KMS-11 (cell line): ENCODE data around the gene P2RX3.

Experiments used
- H2AFZ ChIP-seq: fragments of 200-600 bp; sonication (generic); 2 replicates; pipeline ENCODE4 v1.6.1; 2016; ENCODE audit warnings: antibody characterized with exemption, mixed run types, low read depth
- H3K27ac ChIP-seq: fragments of 200-600 bp; sonication (generic); 2 replicates; pipeline ENCODE4 v1.6.1; 2016; ENCODE audit warnings: mild to moderate bottlenecking, mixed run types
- H3K27me3 ChIP-seq: fragments of 200-600 bp; sonication (generic); 2 replicates; pipeline ENCODE4 v1.6.1; 2017; ENCODE audit warnings: mild to moderate bottlenecking, low read depth, mixed run types, moderate library complexity; ENCODE audit not compliant: insufficient read depth
- H3K36me3 ChIP-seq: fragments of 200-600 bp; sonication (generic); 2 replicates; pipeline ENCODE4 v1.6.1; 2017; ENCODE audit warnings: mild to moderate bottlenecking, mixed run types; ENCODE audit not compliant: insufficient read depth
- H3K4me1 ChIP-seq: fragments of 200-600 bp; sonication (generic); 2 replicates; pipeline ENCODE4 v1.6.1; 2016; ENCODE audit warnings: mild to moderate bottlenecking, low read depth, mixed run types; ENCODE audit not compliant: poor library complexity, severe bottlenecking
- H3K4me2 ChIP-seq: fragments of 200-600 bp; sonication (generic); 2 replicates; pipeline ENCODE4 v1.7.0; 2016; ENCODE audit warnings: mild to moderate bottlenecking, mixed run types
- H3K4me3 ChIP-seq: fragments of 200-600 bp; sonication (generic); IDR thresholded peaks from 2 replicates; pipeline ENCODE4 v1.6.1; 2017; ENCODE audit warnings: low read depth, low read length, mixed read lengths; ENCODE audit not compliant: insufficient read depth
- H3K79me2 ChIP-seq: fragments of 200-600 bp; sonication (generic); 2 replicates; pipeline ENCODE4 v1.6.1; 2016; ENCODE audit warnings: low read depth, mixed run types; ENCODE audit not compliant: insufficient read depth
- H3K9ac ChIP-seq: fragments of 200-600 bp; sonication (generic); 2 replicates; pipeline ENCODE4 v1.6.1; 2016; ENCODE audit warnings: mild to moderate bottlenecking, mixed run types
- H4K20me1 ChIP-seq: fragments of 200-600 bp; sonication (generic); 2 replicates; pipeline ENCODE4 v1.6.1; 2016; ENCODE audit warnings: mild to moderate bottlenecking, mixed run types; ENCODE audit not compliant: insufficient read depth
- CTCF ChIP-seq: fragments of 200-600 bp; sonication (generic); conservative IDR thresholded peaks from 2 replicates; pipeline ENCODE4 v1.6.1; 2017; ENCODE audit warnings: low read depth, mild to moderate bottlenecking, antibody characterized with exemption, low read length, moderate library complexity, mixed read lengths

The P2RX3 gene

DNA sequence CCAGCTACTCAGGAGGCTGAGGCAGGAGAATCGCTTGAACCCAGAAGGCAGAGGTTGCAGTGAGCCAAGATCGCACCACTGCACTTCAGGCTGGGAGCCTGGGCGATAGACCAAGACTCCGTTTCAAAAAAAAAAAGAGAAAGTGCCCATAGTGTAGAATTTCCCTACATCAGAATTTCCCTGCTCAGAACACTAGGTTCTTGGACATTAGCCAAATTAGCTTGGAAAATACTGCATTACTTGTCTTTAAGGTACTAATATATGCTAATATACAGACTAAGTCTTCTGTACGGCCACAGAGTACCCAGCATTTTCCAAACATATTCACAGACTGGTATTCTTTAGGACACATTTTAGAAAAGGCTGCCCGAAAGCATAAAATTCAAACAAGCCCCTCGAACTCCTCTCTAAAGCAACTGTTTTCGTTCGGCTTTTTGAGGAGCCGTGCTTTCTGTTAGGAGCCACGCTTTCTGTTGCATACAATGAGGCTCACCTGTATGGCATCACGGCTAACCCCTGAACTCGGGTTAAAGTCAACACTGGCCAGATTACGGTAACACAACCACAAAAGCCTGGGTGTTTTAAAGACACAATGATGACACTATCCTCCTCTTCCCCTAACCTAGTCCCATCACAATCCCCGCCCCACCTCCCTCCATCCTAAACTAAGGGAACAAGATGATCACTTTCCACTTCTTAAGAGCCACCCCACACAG, 31.8 kb upstream of the P2RX3 start:
- no peak overlapping the region for H3K9ac ChIP-seq
- no peaks in the 10 kb centered on the region for H3K27me3 ChIP-seq
- TF ChIP-seq CTCF = no peak
- H3K4me3 ChIP-seq = no peak overlapping the region
- H3K4me1 ChIP-seq = no peaks in the 10 kb centered on the region
- H3K27ac ChIP-seq = no peak overlapping the region
- no peaks in the 10 kb centered on the region for H3K79me2 ChIP-seq
- H2AFZ ChIP-seq = no peak overlapping the region
- H3K4me2 ChIP-seq = no peak overlapping the region
- no peaks in the 10 kb centered on the region for H3K36me3 ChIP-seq
- H4K20me1 ChIP-seq = no peaks in the 10 kb centered on the region

DNA sequence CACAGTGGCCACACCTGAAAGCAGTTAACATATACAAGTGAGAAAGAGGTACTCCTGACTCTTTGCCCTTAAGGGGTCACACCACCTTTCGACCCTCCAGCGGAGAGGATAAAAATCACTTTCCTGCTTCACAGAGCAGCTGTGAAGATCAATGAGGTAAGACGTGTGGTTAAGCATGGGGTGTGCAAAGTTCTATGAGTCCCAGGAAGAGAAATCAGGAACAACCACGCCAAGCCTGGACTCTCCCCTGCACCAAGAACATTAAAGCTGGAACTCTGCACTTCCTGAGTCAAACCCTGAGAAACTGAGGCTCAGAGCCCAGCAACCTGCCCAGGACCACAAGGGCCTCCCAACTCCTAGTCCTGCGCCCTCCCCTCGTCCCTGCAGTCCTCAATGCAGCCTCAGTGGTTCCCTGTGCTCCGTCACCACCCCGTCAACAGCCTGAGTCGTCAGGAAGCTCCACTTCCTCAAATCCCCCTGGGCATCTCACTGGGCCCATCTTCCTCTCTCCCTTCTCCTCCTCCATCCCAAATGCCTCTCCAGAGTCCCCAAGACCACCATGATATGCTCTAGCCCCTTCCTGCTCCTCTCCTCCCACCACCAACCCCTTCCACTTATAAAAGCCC, 31.1 kb upstream of the P2RX3 start:
- no peaks in the 10 kb centered on the region for H3K36me3 ChIP-seq
- H3K4me2 ChIP-seq = no peak overlapping the region
- H4K20me1 ChIP-seq = no peaks in the 10 kb centered on the region
- no peak for TF ChIP-seq CTCF
- no peak overlapping the region for H3K9ac ChIP-seq
- H3K4me3 ChIP-seq = no peak overlapping the region
- no peak overlapping the region for H2AFZ ChIP-seq
- no peaks in the 10 kb centered on the region for H3K4me1 ChIP-seq
- no peaks in the 10 kb centered on the region for H3K27me3 ChIP-seq
- H3K79me2 ChIP-seq = no peaks in the 10 kb centered on the region
- H3K27ac ChIP-seq = no peak overlapping the region

DNA sequence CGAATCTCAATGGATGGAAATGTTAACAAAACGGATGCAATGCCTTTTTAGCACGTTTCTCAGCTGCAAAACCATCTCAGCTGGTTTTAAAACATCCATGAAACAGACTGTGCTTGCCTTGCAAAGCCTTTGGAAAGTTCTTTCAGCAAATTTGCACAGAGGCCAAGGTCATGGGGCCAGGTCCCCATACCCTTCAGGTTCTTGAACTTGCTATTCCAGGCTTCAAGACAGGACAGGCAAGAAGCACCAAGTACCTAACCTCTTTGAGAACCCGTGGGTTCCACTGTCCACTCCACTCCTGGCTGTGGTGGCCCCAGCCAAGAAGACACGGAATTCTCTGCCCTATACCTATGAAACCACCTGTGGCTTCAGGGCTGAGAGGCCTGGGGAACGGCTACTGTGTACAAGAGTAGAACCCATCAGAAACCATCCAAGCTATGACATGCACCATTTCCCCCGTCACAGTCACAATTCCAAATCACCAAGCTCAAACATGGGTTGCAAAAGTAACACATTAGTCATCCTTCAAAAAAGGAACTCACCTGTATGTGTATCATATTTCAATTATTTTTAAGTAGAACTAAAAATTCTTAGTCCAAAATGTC, 30.4 kb upstream of the P2RX3 start:
- no peaks in the 10 kb centered on the region for H3K27me3 ChIP-seq
- no peak overlapping the region for H3K4me2 ChIP-seq
- no peak overlapping the region for H2AFZ ChIP-seq
- TF ChIP-seq CTCF = no peak
- no peak overlapping the region for H3K27ac ChIP-seq
- no peak overlapping the region for H3K9ac ChIP-seq
- no peaks in the 10 kb centered on the region for H3K79me2 ChIP-seq
- no peaks in the 10 kb centered on the region for H3K4me1 ChIP-seq
- no peaks in the 10 kb centered on the region for H3K36me3 ChIP-seq
- no peaks in the 10 kb centered on the region for H4K20me1 ChIP-seq
- no peak overlapping the region for H3K4me3 ChIP-seq

DNA sequence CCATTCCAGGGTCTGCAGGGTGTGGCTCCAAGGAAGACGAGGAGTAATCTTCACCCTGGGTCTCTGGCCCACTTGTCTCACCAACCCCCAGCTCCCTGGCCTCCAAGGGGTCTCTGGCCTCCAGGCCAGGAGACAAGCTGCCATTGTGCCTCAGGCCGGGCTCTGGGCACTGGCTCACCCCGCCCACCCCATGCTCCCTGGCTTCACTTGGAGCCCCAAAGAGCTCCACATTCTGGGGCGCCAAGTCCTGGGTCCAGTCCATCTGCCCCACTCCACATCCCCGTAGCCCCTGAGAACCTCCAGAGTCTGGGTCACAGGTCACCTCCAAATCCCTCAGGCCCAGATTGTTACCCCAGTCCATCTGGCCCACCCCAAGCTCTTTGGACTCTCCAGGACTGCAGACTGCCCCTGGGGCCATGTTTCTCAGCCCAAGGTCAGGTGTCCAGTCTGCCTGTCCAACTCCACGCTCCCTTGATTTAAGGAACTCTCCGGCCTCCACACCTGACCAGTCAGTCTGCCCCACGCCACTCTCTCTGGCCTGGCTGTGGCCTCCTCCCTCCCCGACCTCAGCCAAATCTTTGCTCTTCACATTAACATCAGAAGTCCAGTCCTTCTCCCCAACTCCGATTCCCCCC, 29.6 kb upstream of the P2RX3 start:
- Histone ChIP-seq H3K9ac (no peak overlapping the region), H3K27me3 (no peaks in the 10 kb centered on the region), H4K20me1 (no peaks in the 10 kb centered on the region), H3K4me2 (no peak overlapping the region), H2AFZ (no peak overlapping the region), H3K4me1 (no peaks in the 10 kb centered on the region), H3K79me2 (no peaks in the 10 kb centered on the region), H3K27ac (no peak overlapping the region), H3K4me3 (no peak overlapping the region), H3K36me3 (no peaks in the 10 kb centered on the region)
- TF ChIP-seq CTCF = no peak
